Measurements from ENCODE around the gene TTC34.
A peak's percentile ranks its signal among the peaks of the same experiment; 100 is the strongest.

- peak; percentile 88 for TF ChIP-seq CTCF (IDR thresholded peaks at IDR 0.05)
- no peak for TF ChIP-seq ZFX (IDR thresholded peaks at IDR 0.05; ENCODE audit: borderline replicate concordance)
Observed at GRCh38 chr1:2786329-2787162, 14.9 kb downstream of the TTC34 start.
